Fibroblast of skin of back (primary cell): ENCODE results near the gene CCR2. TPM values are rescaled to one million over a fixed set of nuclear protein-coding genes. Genes with fewer than 3 reads are reported as not detected.
"Not testable (repeated sequence)": the region's sequence is repeated elsewhere in the genome, so short reads cannot be mapped to it uniquely, and the experiment has no call there.

Experiments used
- DNase-seq: peaks from one replicate; pipeline ENCODE4 v3.0.0-alpha.2; 2013
- polyA plus RNA-seq, 2 experiments: library from polyadenylated mRNA; unstranded; fragments of 120-200 nt; gene quantifications; one replicate each; pipeline ENCODE4 v1.2.1, GENCODE V29; 2013; ENCODE audit not compliant: insufficient read length in 2 of 2

Gene CCR2
- not detected for polyA plus RNA-seq (2013, experiment 1 of 2; ENCODE audit: insufficient read length)
- not detected for polyA plus RNA-seq (2013, experiment 2 of 2; ENCODE audit: insufficient read length)

GRCh38 chr3:46353647-46354410 lies at the start of gene CCR2:
TSS of gene CCR2 (plus strand) at chr3:46354111. CDS start at chr3:46357528, 3,417 bp downstream.
- no peak for DNase-seq

- no peak for DNase-seq
These were observed 49.2 kb upstream of the CCR2 start for GRCh38 chr3:46304739-46305138.

GRCh38 chr3:46312991-46313390 lies 40.9 kb upstream of the CCR2 start:
- peak; percentile 3 for DNase-seq

- DNase-seq, result no peak
These were observed 39.4 kb upstream of the CCR2 start for GRCh38 chr3:46314517-46314916.

GRCh38 chr3:46316206-46316605 lies 37.7 kb upstream of the CCR2 start:
- DNase-seq, result no peak

- no peak for DNase-seq
These were observed 35.5 kb upstream of the CCR2 start for GRCh38 chr3:46318207-46318927.

GRCh38 chr3:46321461-46322104 lies 32.3 kb upstream of the CCR2 start:
- DNase-seq, result no peak

GRCh38 chr3:46324036-46324435 lies 29.9 kb upstream of the CCR2 start:
- no peak for DNase-seq

GRCh38 chr3:46325645-46326300 lies 28.1 kb upstream of the CCR2 start:
- DNase-seq, result no peak

GRCh38 chr3:46330676-46331075 lies 23.2 kb upstream of the CCR2 start:
- not testable (repeated sequence) for DNase-seq

GRCh38 chr3:46334741-46335478 lies 19.0 kb upstream of the CCR2 start:
- DNase-seq, result peak; percentile 16

GRCh38 chr3:46335541-46335940 lies 18.4 kb upstream of the CCR2 start:
- no peak for DNase-seq

- no peak for DNase-seq
These were observed 16.0 kb upstream of the CCR2 start for GRCh38 chr3:46337911-46338310.

GRCh38 chr3:46338840-46339239 lies 15.1 kb upstream of the CCR2 start:
- no peak for DNase-seq

GRCh38 chr3:46344476-46344875 lies 9.4 kb upstream of the CCR2 start:
- no peak for DNase-seq

- DNase-seq, result no peak
These were observed 5.0 kb upstream of the CCR2 start for GRCh38 chr3:46348823-46349482.

GRCh38 chr3:46349484-46350261 lies 4.2 kb upstream of the CCR2 start:
- DNase-seq, result no peak

- no peak for DNase-seq
These were observed 3.7 kb upstream of the CCR2 start for GRCh38 chr3:46350262-46350565.

- no peak for DNase-seq
These were observed 2.3 kb upstream of the CCR2 start for GRCh38 chr3:46351646-46352045.

GRCh38 chr3:46353090-46353489 lies 821 bp upstream of the CCR2 start:
- DNase-seq, result no peak

GRCh38 chr3:46354478-46354877 lies 567 bp downstream of the CCR2 start:
- no peak for DNase-seq
